GM12801 (cell line): ENCODE measurements around the gene UNC50.

Experiments
- CTCF ChIP-seq: IDR thresholded peaks from one replicate; pipeline ENCODE4 v1.5.1; 2011; ENCODE audit warnings: control low read depth; ENCODE audit not compliant: insufficient read length; ENCODE audit errors: extremely low read depth

Gene UNC50

GRCh38 chr2:98608116-98608961, at the start of gene UNC50, which contains the start of gene COA5:
Gene UNC50, plus strand, starts transcription at chr2:98608589. Its CDS starts 1,171 bp downstream, at chr2:98609760.
Gene COA5, minus strand, starts transcription at chr2:98608512. Its CDS starts 107 bp downstream, at chr2:98608405.
- TF ChIP-seq CTCF, result no peak

- no peak for TF ChIP-seq CTCF
Measured at GRCh38 chr2:98558852-98559530, 49.4 kb upstream of the UNC50 start.

- TF ChIP-seq CTCF, result no peak
Measured at GRCh38 chr2:98559581-98559980, 48.8 kb upstream of the UNC50 start.

GRCh38 chr2:98560256-98560771, 48.1 kb upstream of the UNC50 start:
- TF ChIP-seq CTCF, result no peak

- TF ChIP-seq CTCF, result no peak
Measured at GRCh38 chr2:98561018-98561417, 47.4 kb upstream of the UNC50 start.

GRCh38 chr2:98561902-98562695, 46.3 kb upstream of the UNC50 start:
- no peak for TF ChIP-seq CTCF

- no peak for TF ChIP-seq CTCF
Measured at GRCh38 chr2:98563394-98563793, 45.0 kb upstream of the UNC50 start.
